ENCODE measurements around the gene ABCC4. TPM values are rescaled to one million over a fixed set of nuclear protein-coding genes. Genes with fewer than 3 reads are reported as not detected.

ABCC4 gene
- total and polyA plus RNA-seq, 2 donors (not counting 1 experiment from before 2014, with no cell fraction given): 1.8 to 7.1 TPM

DNA sequence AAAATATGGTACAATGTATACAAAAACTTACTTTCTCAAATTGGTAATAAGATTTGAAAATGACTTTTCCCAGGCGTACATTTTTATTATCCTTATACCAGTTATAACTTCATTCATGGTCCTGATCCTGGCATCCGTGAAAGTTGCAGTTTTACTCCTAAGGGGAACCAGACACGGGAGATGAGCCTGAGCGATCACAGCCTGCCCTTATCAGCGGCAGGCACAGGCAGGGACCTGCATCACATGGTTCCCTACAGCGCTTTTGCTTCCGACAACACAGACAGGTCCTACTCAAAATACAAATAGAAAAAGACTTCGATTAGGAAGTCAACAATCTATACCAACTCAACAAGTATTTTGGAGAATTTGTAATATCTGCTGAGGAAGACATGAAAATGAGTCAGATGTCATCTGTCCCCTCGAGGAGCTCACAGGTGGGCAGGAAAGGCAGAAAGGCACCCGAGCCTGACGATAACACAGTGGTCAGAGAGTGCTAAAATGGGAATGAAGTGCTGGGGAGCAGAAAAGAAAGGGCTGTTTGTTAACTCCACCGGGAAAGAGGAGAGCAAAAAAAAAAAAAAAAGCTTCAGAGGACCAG lies 93.4 kb downstream of the ABCC4 start:
- TF ChIP-seq, protein P1, sequence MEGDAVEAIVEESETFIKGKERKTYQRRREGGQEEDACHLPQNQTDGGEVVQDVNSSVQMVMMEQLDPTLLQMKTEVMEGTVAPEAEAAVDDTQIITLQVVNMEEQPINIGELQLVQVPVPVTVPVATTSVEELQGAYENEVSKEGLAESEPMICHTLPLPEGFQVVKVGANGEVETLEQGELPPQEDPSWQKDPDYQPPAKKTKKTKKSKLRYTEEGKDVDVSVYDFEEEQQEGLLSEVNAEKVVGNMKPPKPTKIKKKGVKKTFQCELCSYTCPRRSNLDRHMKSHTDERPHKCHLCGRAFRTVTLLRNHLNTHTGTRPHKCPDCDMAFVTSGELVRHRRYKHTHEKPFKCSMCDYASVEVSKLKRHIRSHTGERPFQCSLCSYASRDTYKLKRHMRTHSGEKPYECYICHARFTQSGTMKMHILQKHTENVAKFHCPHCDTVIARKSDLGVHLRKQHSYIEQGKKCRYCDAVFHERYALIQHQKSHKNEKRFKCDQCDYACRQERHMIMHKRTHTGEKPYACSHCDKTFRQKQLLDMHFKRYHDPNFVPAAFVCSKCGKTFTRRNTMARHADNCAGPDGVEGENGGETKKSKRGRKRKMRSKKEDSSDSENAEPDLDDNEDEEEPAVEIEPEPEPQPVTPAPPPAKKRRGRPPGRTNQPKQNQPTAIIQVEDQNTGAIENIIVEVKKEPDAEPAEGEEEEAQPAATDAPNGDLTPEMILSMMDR (IDR thresholded peaks at IDR 0.05): no peak
- no peak for TF ChIP-seq EZH2 (IDR thresholded peaks at IDR 0.05; ENCODE audit: borderline replicate concordance, insufficient read depth, low read depth, low read length, poor library complexity, severe bottlenecking)
- H3K9me3 ChIP-seq (ENCODE audit: control extremely low read depth in 1 of 3, control insufficient read depth in 2 of 3, insufficient read depth in 1 of 3, low read length in 2 of 3): no peaks in the 10 kb centered on the region
- Mint-ChIP-seq H3K9me3 (ENCODE audit: insufficient read depth) (no peaks in the 10 kb centered on the region), H3K27me3 (no peaks in the 10 kb centered on the region), H3K4me3 (peak overlapping the region; percentile 68), H3K4me1 (peaks cover 12% of the 10 kb centered on the region), H3K27ac (peak overlapping the region; percentile 42)
- H3K4me2 ChIP-seq (replicated peaks; ENCODE audit: low read depth, low read length, poor library complexity, severe bottlenecking): peak overlapping the region; percentile 53
- WGBS (ENCODE audit: insufficient coverage): 40% methylated on average over 8 of the region's 12 CpGs
- H3K27me3 ChIP-seq (replicated peaks in 1 of 4; ENCODE audit: control extremely low read depth in 1 of 4, control insufficient read depth in 3 of 4, insufficient read depth in 4 of 4, low read length in 3 of 4): no peaks in the 10 kb centered on the region
- peak; percentile 56 for ATAC-seq (ENCODE audit: low read depth)
- H3K4me3 ChIP-seq (ENCODE audit: control extremely low read depth in 1 of 5, extremely low read depth in 1 of 5, insufficient read depth in 1 of 5, low read depth in 2 of 5, low read length in 4 of 5): peak overlapping the region in 2 of 5 experiments; percentile 4 to 38
- peak overlapping the region; percentile 38 for H3K9ac ChIP-seq (ENCODE audit: low read length)
- no peaks in the 10 kb centered on the region for H4K20me1 ChIP-seq (ENCODE audit: control insufficient read depth, insufficient read depth, low read length, poor library complexity, severe bottlenecking)
- ChIA-PET CTCF (interaction anchor here (1.1 to 3.1 kb wide), 4 partner anchors 16 to 197 kb away, joined by 5 to 15 read pairs (median 8); no protein-coding TSS in a partner anchor), POLR2A (no interaction called here)
- H3K4me1 ChIP-seq (ENCODE audit: control insufficient read depth in 2 of 2, insufficient read depth in 2 of 2, low read length in 2 of 2): peaks cover 6 to 7% of the 10 kb centered on the region in 2 donors
- no peaks in the 10 kb centered on the region for H3K79me2 ChIP-seq (ENCODE audit: control insufficient read depth, insufficient read depth, low read length)
- no peak for DNase-seq
- H3K27ac ChIP-seq (ENCODE audit: low read length in 2 of 2): no peak overlapping the region
- intact Hi-C loops (cut with micrococcal nuclease): no loop called here
- H3K36me3 ChIP-seq (replicated peaks in 1 of 2; ENCODE audit: control extremely low read depth in 1 of 2, control insufficient read depth in 1 of 2, extremely low read depth in 1 of 2, insufficient read depth in 2 of 2, low read length in 1 of 2): peaks cover 0 to 13% of the 10 kb centered on the region in 2 experiments
- peak overlapping the region; percentile 32 for H2AFZ ChIP-seq (ENCODE audit: insufficient read depth, low read depth, low read length, poor library complexity, severe bottlenecking)

DNA sequence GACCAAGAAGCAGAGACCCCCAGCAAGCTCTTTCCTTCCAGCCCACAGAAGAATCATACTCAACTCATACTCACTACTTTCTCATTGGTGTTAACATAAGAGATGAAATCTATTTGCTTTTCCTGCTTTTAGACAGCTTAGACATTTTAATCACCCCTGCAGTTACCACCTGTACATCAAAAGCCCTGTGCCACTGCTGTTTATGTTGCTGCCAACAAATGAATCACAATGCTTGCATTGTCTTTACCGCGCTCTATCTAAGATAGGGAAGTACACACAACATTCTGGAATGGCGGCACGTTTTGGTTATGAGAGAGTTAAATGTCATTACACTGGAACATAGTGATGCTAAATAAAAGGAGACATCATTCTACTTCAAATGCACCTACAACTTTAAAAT lies 95.1 kb downstream of the ABCC4 start:
- ChIA-PET POLR2A (no interaction called here), CTCF (no interaction called here)
- Mint-ChIP-seq H3K4me3 (no peak overlapping the region), H3K27ac (no peak overlapping the region), H3K4me1 (peaks cover 12% of the 10 kb centered on the region), H3K9me3 (ENCODE audit: insufficient read depth) (no peaks in the 10 kb centered on the region), H3K27me3 (no peaks in the 10 kb centered on the region)
- no peaks in the 10 kb centered on the region for H3K9me3 ChIP-seq (ENCODE audit: control extremely low read depth in 1 of 3, control insufficient read depth in 2 of 3, insufficient read depth in 1 of 3, low read length in 2 of 3)
- H3K4me3 ChIP-seq (ENCODE audit: control extremely low read depth in 1 of 5, extremely low read depth in 1 of 5, insufficient read depth in 1 of 5, low read depth in 2 of 5, low read length in 4 of 5): no peak overlapping the region
- peaks cover 6 to 7% of the 10 kb centered on the region in 2 donors for H3K4me1 ChIP-seq (ENCODE audit: control insufficient read depth in 2 of 2, insufficient read depth in 2 of 2, low read length in 2 of 2)
- H3K4me2 ChIP-seq (replicated peaks; ENCODE audit: low read depth, low read length, poor library complexity, severe bottlenecking): no peak overlapping the region
- no peak for DNase-seq
- TF ChIP-seq, protein P1 (IDR thresholded peaks at IDR 0.05): no peak
- no peak for TF ChIP-seq EZH2 (IDR thresholded peaks at IDR 0.05; ENCODE audit: borderline replicate concordance, insufficient read depth, low read depth, low read length, poor library complexity, severe bottlenecking)
- no peak overlapping the region for H2AFZ ChIP-seq (ENCODE audit: insufficient read depth, low read depth, low read length, poor library complexity, severe bottlenecking)
- peaks cover 0 to 13% of the 10 kb centered on the region in 2 experiments for H3K36me3 ChIP-seq (replicated peaks in 1 of 2; ENCODE audit: control extremely low read depth in 1 of 2, control insufficient read depth in 1 of 2, extremely low read depth in 1 of 2, insufficient read depth in 2 of 2, low read length in 1 of 2)
- no peaks in the 10 kb centered on the region for H4K20me1 ChIP-seq (ENCODE audit: control insufficient read depth, insufficient read depth, low read length, poor library complexity, severe bottlenecking)
- intact Hi-C loops (cut with micrococcal nuclease): no loop called here
- H3K9ac ChIP-seq (ENCODE audit: low read length): no peak overlapping the region
- whole genome bisulfite sequencing (ENCODE audit: insufficient coverage): 100% methylated on average over 2 of the region's 4 CpGs
- no peak overlapping the region for H3K27ac ChIP-seq (ENCODE audit: low read length in 2 of 2)
- H3K27me3 ChIP-seq (replicated peaks in 1 of 4; ENCODE audit: control extremely low read depth in 1 of 4, control insufficient read depth in 3 of 4, insufficient read depth in 4 of 4, low read length in 3 of 4): no peaks in the 10 kb centered on the region
- H3K79me2 ChIP-seq (ENCODE audit: control insufficient read depth, insufficient read depth, low read length): no peaks in the 10 kb centered on the region
- no peak for ATAC-seq (ENCODE audit: low read depth)
